HFF-Myc (cell line): ENCODE data around the gene SLC39A9.

Experiments
- DNase-seq: peaks from one replicate; pipeline ENCODE4 v3.0.0-alpha.2; 2011; ENCODE audit warnings: low read depth; ENCODE audit errors: extremely low read depth
- H3K4me3 ChIP-seq: replicated peaks from 2 replicates; pipeline ENCODE4 v1.5.1; 2011; ENCODE audit warnings: low read depth, mild to moderate bottlenecking, control low read depth, low read length
- TF ChIP-seq, protein P1 (sequence below): IDR thresholded peaks from 2 replicates; pipeline ENCODE4 v1.5.1; 2012; ENCODE audit warnings: mild to moderate bottlenecking, low read depth, low read length, control low read depth; ENCODE audit errors: missing control alignments

Gene SLC39A9

DNA sequence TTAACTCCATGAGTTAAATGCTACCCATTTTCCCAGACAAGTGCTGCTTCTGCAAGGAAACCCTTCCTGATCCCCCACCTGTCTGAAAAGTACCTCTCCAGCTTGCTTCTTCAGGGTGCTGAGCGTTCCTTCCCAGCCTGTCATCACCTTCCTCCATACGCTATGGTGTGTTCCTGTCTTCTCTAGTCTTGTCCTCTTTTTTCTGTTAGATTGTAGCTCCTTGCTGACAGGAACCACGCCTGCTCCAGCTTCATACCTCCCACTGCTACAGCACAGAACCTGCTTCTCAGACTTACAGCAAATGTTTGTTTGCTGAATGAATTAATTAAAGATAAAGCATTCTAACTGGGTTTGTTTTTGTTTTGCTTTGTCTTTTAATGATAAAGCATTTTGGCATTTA is 39.5 kb upstream of the SLC39A9 start:
- DNase-seq = no peak
- H3K4me3 ChIP-seq = no peak overlapping the region
- TF ChIP-seq, protein P1, sequence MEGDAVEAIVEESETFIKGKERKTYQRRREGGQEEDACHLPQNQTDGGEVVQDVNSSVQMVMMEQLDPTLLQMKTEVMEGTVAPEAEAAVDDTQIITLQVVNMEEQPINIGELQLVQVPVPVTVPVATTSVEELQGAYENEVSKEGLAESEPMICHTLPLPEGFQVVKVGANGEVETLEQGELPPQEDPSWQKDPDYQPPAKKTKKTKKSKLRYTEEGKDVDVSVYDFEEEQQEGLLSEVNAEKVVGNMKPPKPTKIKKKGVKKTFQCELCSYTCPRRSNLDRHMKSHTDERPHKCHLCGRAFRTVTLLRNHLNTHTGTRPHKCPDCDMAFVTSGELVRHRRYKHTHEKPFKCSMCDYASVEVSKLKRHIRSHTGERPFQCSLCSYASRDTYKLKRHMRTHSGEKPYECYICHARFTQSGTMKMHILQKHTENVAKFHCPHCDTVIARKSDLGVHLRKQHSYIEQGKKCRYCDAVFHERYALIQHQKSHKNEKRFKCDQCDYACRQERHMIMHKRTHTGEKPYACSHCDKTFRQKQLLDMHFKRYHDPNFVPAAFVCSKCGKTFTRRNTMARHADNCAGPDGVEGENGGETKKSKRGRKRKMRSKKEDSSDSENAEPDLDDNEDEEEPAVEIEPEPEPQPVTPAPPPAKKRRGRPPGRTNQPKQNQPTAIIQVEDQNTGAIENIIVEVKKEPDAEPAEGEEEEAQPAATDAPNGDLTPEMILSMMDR = no peak

DNA sequence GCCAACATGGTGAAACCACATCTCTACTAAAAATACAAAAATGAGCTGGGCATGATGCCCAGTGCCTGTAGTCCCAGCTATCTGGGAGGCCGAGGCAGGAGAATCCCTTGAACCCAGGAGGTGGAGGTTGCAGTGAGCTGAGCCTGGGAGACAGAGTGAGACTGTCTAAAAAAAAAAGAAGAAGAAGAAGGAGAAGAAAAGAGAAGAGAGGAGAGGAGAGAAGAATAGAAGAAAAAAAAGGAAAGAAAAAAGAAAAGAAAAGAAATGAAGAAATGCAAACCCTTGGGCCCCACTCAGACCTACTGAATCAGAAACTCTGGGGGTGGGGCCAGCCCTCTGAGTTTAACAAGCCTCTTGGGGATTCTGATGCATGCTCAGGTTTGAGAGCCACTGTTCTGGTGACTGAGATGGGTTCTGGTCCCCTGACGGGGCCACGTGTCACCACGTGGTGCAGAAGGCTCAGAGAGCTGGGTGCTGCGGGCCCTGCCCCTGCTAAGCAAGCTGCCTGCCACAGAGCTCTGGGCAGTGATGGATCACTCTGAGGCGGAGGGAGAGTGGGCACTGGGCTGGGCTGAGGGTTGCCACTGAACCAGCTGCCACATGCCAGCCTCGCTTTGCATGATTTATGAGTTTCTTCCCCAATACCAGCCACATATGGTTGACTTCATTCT is 37.9 kb upstream of the SLC39A9 start:
- DNase-seq = no peak
- no peak overlapping the region for H3K4me3 ChIP-seq
- TF ChIP-seq, protein P1 = no peak

DNA sequence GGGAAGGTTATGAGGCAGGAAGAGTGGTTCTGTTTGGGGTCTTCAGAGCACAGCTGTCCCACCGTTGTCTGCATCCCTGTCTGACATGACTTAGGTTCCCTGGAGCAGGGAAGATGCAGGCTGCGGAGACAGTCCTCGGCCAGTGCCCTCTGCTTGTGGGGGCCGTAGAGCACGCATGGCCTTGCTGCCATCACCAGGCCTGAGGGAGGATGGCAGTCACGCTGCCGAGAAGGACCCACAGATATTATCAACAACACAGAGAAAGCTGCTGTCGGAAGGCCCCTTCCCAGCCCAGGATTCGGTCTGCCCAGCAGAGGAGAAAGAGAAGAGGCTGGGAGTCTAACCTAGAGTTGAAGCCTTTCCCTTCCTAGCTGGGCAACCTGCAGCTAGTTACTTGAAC is 35.4 kb upstream of the SLC39A9 start:
- DNase-seq = no peak
- TF ChIP-seq, protein P1 = peak; percentile 50
- H3K4me3 ChIP-seq = no peak overlapping the region

DNA sequence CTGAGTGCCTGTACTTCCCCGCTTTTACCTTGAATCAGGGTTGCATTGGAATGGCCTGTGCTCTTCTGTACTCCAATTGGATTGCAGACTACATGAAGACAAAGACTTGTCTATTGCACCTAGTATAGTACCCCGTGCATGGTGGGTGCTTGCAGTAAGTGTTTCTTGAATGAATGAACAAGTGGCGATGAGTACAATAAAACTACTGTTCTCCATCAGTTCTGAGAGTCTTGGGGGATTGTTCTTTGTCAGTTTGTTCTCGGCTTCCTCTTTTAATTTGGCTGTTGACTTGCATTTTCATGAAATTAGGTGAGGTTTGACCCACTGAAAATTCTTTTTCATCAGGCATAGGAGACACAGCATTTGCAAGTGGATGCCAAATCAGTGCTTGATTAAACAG is 34.5 kb upstream of the SLC39A9 start:
- TF ChIP-seq, protein P1 = no peak
- no peak for DNase-seq
- H3K4me3 ChIP-seq = no peak overlapping the region

DNA sequence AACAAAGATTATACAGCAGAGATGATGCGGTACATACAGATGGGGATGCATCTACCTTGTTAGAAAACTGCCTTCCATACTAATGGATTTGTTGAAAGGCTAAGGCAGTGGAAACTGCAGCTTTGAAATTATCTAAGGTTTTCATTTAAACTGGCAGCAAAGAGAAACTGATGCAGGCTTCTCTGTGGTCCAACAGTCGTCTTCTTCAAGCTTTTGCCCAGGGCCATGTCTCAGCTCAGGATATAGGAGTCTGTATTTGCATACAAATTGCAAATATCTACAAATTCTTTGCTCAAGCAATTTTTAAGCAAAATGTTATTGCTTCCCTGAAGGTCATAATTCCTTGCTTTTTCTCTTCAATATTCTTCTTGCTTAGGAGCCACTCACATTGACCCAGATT is 34.1 kb upstream of the SLC39A9 start:
- H3K4me3 ChIP-seq = no peak overlapping the region
- DNase-seq = no peak
- TF ChIP-seq, protein P1 = no peak

DNA sequence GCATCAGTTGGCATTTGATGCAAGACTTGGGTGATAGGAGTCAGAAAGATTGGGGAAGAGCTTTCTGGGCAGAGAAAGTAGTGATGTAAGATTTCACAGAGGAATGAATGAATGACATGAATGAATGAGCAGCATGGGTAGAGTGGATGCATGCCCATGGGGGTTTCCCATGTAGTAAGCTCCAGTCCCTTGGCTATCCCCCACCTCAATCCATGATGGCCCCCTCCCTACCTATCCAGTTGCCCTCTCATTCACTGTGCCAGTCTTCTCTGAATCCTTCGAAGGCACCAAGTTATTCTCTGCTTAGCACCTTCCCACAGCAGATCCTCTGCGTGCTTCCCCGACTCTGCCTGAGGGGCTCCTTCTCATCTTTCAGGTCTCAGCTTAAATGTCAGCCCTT is 32.4 kb upstream of the SLC39A9 start:
- TF ChIP-seq, protein P1 = no peak
- H3K4me3 ChIP-seq = no peak overlapping the region
- DNase-seq = no peak

DNA sequence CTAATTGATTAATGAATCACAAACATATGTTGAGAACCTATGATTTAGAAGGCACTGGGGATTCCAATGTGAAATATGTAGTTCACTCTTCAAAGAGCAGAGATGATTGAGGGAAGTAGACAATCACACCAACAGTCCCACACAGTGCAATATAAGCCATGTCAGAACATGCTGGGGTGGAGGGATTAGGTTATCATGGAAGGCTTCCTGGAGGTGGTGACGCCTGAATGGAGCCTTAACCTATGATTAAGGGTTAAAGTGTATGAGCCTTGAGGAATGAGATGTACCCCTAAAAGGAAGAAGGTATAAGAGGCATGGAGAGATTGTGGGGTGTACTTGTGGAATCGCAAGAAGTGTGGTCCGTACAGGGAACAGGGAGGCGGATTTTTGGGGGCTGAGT is 31.7 kb upstream of the SLC39A9 start:
- TF ChIP-seq, protein P1 = no peak
- DNase-seq = no peak
- no peak overlapping the region for H3K4me3 ChIP-seq
